Measurements from ENCODE around the gene YIPF6.
A peak's percentile ranks its signal among the peaks of the same experiment; 100 is the strongest.
"Not testable (repeated sequence)": the region's sequence is repeated elsewhere in the genome, so short reads cannot be mapped to it uniquely, and the experiment has no call there.

Gene YIPF6

GRCh38 chrX:68506649-68507048 is 7.8 kb downstream of the YIPF6 start:
- DNase-seq (ENCODE audit: low spot score), result no peak

DNA sequence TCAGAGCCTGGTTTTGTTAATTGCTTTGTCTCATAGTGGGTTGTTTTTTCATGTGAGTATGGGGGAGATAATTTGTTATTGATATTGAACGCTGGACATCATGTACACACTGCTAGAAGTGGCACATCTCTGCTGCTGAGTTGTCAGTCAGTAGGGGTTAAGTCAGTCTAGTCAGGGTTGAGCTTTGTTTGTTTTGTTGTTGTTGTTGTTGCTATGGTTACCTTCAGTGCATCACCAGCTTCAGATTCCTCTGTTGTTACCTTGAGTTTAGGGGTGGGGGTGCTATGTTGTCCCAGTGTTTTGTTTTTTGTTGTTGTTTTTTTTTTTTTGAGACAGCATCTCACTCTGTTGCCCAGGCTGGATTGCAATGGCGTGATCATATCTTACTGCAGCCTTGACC is 9.9 kb downstream of the YIPF6 start:
- peak; percentile 34 for DNase-seq (ENCODE audit: low spot score)

DNA sequence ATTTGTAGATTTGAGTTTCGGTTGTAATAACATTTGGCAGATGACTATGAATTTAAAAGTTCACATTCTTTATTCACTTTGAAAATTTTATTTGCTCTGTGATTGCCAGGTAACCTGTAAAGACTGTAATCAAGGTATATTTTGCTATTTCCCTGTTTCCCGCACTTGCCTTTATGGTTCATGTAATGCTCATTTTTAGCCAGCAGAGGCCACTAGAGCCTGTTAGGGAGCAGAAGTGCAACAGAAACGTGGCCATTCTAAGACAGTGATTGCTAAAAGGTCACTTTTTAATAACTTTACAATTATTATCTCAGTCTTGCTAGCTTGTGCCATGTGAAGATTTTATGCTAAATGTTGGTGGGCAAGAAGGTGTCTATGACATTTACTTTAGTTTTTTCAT is 12.4 kb downstream of the YIPF6 start:
- DNase-seq (ENCODE audit: low spot score), result peak; percentile 23

GRCh38 chrX:68524680-68525079 is 25.8 kb downstream of the YIPF6 start:
- not testable (repeated sequence) for DNase-seq (ENCODE audit: low spot score)

GRCh38 chrX:68532831-68533533 is 34.1 kb downstream of the YIPF6 start:
- DNase-seq (ENCODE audit: low spot score), result no peak

GRCh38 chrX:68533656-68534055 is 34.8 kb downstream of the YIPF6 start:
- no peak for DNase-seq (ENCODE audit: low spot score)

DNA sequence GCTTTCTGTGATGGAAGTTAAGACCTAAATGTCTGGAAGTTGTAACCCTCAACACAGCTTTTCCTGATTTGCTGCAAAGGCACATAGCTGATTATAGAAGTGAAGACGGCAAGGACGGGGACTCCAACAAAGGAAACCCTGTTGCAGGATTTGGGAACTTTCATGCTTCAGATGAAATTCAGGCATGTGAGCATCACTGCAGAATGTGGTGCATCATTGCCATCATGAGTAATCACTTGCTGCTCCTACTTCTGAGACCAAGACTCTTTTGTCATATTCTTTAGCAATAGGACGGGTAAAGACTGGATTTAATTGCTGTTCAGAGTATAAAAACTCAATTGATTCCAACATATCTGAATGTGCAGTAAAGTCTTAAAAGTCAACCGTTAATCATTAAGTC is 35.8 kb downstream of the YIPF6 start:
- no peak for DNase-seq (ENCODE audit: low spot score)

GRCh38 chrX:68536429-68536828 is 37.6 kb downstream of the YIPF6 start:
- DNase-seq (ENCODE audit: low spot score), result no peak

DNA sequence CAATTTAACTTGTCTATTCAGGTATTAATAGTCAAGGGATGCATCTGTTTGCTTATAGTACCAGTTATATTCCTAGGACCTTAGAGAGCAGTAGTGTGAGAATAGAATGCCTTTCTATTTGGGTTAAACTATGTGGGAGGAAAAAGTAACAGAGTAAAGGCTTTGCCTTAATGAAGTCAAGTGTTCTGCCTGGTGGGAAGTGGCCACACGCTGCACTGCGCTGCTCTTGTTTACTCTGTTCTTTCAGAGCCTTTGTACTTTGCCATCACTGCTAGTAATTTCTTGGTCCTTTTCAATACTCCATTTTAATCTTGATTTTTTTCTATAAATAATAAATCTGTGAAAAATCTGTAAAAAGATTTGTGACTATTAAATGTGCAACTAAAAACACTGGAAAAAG is 38.0 kb downstream of the YIPF6 start:
- DNase-seq (ENCODE audit: low spot score), result no peak

- no peak for DNase-seq (ENCODE audit: low spot score)
These were observed 51.3 kb downstream of the YIPF6 start for GRCh38 chrX:68550193-68550592.

DNA sequence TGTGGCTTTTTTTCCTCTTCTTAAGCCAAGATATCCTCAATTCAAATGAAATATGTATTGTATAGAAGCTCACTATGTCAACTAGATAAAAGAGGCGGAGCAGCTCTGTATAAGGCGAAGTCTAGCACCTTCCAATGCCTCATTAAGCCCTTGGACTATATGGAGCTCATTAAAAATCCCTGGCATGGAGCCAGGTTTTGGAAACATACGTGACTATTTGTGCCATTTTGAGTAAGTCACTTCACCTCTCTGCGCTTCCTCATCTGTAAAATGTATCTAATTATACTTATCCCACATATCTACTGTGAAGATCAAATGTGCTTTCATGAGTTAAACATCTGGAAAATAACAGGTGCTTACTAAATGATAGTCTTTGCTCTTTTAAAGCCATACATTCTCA is 57.2 kb downstream of the YIPF6 start:
- DNase-seq (ENCODE audit: low spot score), result no peak

DNA sequence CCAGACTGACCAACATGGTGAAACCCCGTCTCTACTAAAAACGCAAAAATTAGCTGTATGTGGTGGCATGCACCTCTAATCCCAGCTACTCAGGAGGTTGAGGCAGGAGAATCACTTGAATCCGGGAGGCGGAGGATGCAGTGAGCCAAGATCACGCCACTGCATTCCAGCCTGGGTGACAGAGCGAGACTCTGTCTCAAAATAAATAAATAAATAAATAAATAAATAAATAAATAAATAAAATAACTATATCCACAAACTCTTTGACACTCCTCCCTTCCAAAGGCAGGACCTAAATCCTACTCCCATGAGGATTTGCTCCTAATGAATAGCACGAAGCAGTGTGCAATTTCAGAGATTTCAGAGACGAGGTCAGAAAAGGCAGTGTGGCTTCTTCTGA is 58.3 kb downstream of the YIPF6 start:
- not testable (repeated sequence) for DNase-seq (ENCODE audit: low spot score)

- not testable (repeated sequence) for DNase-seq (ENCODE audit: low spot score)
These were observed 61.1 kb downstream of the YIPF6 start for GRCh38 chrX:68559905-68560304.

DNA sequence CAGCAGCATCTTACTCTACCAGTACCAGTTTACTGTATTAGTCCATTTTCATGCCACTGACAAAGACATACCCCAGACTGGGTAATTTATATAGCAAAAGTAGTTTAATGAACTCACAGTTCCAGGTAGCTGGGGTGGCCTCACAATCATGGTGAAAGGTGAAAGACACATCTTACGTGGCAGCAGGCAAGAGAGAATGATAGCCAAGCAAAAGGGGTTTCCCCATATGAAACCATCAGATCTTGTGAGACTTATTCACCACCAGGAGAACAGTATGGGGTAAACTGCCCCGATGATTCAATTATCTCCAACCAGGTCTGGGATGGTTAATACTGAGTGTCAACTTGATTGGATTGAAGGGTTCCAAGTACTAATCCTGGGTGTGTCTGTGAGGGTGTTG is 69.3 kb downstream of the YIPF6 start:
- no peak for DNase-seq (ENCODE audit: low spot score)

- DNase-seq (ENCODE audit: low spot score), result no peak
These were observed 71.7 kb downstream of the YIPF6 start for GRCh38 chrX:68570598-68570997.

GRCh38 chrX:68571292-68571609 is 72.4 kb downstream of the YIPF6 start:
- no peak for DNase-seq (ENCODE audit: low spot score)

GRCh38 chrX:68571610-68572311 is 72.9 kb downstream of the YIPF6 start:
- peak; percentile 46 for DNase-seq (ENCODE audit: low spot score)

DNA sequence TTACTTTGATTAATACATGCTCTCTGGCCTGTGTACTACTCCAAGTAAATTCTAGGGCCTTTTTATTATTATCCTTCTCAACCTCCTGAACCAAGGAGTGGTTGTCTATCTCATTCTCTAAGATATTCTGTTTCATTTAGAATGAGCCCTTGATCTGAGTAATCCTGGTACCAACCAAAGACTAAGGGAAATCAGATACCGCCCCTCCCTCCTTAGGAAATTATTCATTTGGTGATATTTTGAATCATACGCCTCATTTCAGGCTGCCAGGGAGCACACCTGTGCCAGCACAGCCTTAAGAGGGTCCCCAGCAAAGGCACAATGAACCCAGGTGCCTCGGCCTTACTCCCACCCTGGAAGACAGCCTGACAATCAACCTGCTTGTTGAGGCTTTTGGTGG is 75.4 kb downstream of the YIPF6 start:
- DNase-seq (ENCODE audit: low spot score), result no peak

DNA sequence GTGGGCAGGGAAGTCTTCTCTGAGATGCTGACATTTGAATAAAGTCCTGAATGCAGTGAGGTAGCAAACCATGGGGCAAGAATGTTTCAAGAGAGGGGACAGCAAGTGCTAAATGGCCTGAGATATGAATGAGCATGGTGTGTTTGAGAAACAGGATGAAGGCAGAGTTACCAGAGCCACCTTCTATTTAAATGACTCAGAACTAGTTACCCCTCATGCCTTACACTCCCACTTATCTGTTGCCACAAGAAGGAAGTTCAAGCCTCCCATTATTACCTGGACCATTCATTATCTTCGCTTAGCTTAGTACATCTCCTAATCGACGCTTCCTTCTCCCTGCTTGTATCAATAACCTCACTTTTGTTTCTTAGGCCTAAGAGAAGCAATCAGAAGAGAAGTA is 81.0 kb downstream of the YIPF6 start:
- no peak for DNase-seq (ENCODE audit: low spot score)

DNA sequence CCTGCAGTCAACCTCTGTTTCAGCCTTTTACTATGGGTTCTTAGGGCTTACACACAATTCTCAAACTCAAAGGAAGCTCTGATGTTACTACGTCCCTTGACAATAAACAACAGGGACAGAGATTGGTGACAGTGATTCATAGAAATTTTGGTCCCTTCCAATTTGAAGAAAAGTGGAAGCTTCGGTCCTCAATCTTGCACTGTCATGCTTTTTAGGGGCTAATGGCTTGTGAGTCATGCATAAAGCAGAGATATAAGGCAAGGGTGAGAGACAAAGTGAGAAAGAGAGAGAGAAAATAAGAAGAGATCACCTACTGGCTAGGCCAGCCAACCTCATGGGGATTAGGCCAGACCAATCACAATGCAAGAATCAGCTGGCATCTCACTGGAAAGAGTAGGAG is 85.4 kb downstream of the YIPF6 start:
- no peak for DNase-seq (ENCODE audit: low spot score)

All from SW480 (cell line).